Natural killer cell (primary cell): ENCODE data around the gene DOHH. TPM values are rescaled to one million over a fixed set of nuclear protein-coding genes. Genes with fewer than 3 reads are reported as not detected.

Source experiments
- ATAC-seq, 3 donors: fragments of 150-1000 bp in 2 of 3; fragments of 200-7000 bp in 1 of 3; cut with Tn5 transposase; 1 replicate in 1 of 3; 2 replicates in 2 of 3; pipeline ENCODE4 v1.10.0; 2021; ENCODE audit warnings: mild to moderate bottlenecking in 2 of 3, moderate library complexity in 2 of 3
- DNase-seq, 2 donors: peaks; one replicate each; pipeline versions ENCODE4 v3.0.0 to v3.0.0-alpha.2; 2013 to 2021; ENCODE audit warnings: mixed read lengths in 1 of 2
- H3K27ac ChIP-seq: one replicate; pipeline ENCODE4 v1.5.1; 2013; ENCODE audit warnings: mild to moderate bottlenecking, low read length
- H3K27me3 ChIP-seq: one replicate; pipeline ENCODE4 v1.6.1; 2013; ENCODE audit warnings: low read length; ENCODE audit not compliant: control insufficient read depth, insufficient read depth
- H3K36me3 ChIP-seq: one replicate; pipeline ENCODE4 v1.6.1; 2013; ENCODE audit warnings: low read length; ENCODE audit not compliant: control insufficient read depth, insufficient read depth
- H3K4me1 ChIP-seq: one replicate; pipeline ENCODE4 v1.6.1; 2013; ENCODE audit warnings: low read length; ENCODE audit not compliant: control insufficient read depth, insufficient read depth
- H3K4me3 ChIP-seq: one replicate; pipeline ENCODE4 v1.5.1; 2013; ENCODE audit warnings: low read length
- H3K9me3 ChIP-seq: one replicate; pipeline ENCODE4 v1.6.1; 2013; ENCODE audit warnings: low read length; ENCODE audit not compliant: control insufficient read depth, insufficient read depth
- H3K27ac Mint-ChIP-seq, 2 donors: one replicate each; pipeline ENCODE4 v1.8.0; 2022; ENCODE audit warnings: mild to moderate bottlenecking in 2 of 2, mixed read lengths in 2 of 2, moderate library complexity in 1 of 2
- H3K27me3 Mint-ChIP-seq, 2 donors: one replicate each; pipeline ENCODE4 v1.8.0; 2022; ENCODE audit warnings: low read depth in 2 of 2, mixed read lengths in 2 of 2
- H3K36me3 Mint-ChIP-seq: one replicate; pipeline ENCODE4 v1.8.0; 2022; ENCODE audit warnings: mixed read lengths
- H3K4me1 Mint-ChIP-seq, 2 donors: one replicate each; pipeline ENCODE4 v1.8.0; 2022; ENCODE audit warnings: mixed read lengths in 2 of 2
- H3K4me3 Mint-ChIP-seq: one replicate; pipeline ENCODE4 v1.8.0; 2022; ENCODE audit warnings: mild to moderate bottlenecking, moderate library complexity, mixed read lengths
- H3K9me3 Mint-ChIP-seq, 2 donors: one replicate each; pipeline ENCODE4 v1.8.0; 2022; ENCODE audit warnings: mixed read lengths in 2 of 2
- WGBS: methylation state at CpG from one replicate; pipeline ENCODE4 v1.1.7; 2013; ENCODE audit warnings: missing lambda C conversion rate; ENCODE audit not compliant: insufficient coverage; 5-methylcytosine and 5-hydroxymethylcytosine counted together
- intact Hi-C: fragments of 100-400 bp; cut with micrococcal nuclease; formaldehyde crosslinking; loops from one replicate; pipeline ENCODE4 v1.14.2; 2022
- total RNA-seq, 4 donors: library from RNA; stranded (reverse); fragments of 120-200 nt in 1 of 4; gene quantifications; one replicate each; pipeline versions ENCODE4 v1.2.3 to v1.2.4, GENCODE V29; 2013 to 2022
- TF ChIP-seq, protein P1 (sequence below): fragments of 200-600 bp; IDR thresholded peaks from one replicate; pipeline ENCODE4 v1.8.0; 2022; ENCODE audit warnings: antibody characterized with exemption

Gene DOHH
- total RNA-seq, 3 donors from 2014 or later (not counting 1 experiment from before 2014, with no cell fraction given), result 4.5 to 5.9 (median 4.6) TPM

DNA sequence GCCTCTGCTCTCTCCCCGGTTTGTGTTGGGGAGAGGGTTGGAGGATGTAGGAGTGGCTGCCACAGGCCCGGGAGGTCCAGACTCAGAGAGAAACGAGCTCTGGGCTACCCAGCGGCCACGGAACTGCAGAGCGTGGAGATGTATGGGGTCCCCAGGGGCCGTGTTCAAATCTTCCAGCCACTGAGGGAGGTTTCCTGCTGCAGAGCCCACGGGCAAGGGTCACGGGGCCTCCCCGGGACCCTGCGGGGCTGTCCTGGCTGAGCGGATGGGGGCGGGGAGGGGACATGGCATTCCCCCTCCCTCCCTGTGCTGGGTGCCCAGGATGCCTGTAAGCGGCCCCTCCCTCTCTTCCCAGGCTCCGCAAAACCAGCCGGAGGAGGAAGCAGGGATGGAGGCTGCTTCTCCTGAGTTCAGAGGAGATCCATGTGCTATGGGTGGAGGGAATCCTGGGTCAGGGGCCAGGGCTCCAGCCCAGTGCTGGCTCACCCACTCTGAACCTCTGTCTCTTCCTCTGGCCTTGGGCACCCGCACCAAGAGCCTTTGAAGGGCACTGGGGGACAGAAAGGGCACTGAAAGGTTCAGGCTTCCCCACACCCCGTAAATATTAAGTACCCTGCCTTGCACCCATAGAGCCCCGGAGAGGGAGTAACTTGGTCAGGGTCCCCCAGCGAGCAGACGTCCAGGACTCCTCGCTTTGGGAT lies 42.8 kb downstream of the DOHH start:
- Histone ChIP-seq H3K36me3 (peaks cover 9% of the 10 kb centered on the region), H3K4me1 (peaks cover 4% of the 10 kb centered on the region), H3K27ac (no peak overlapping the region), H3K4me3 (no peak overlapping the region), H3K27me3 (no peaks in the 10 kb centered on the region), H3K9me3 (no peaks in the 10 kb centered on the region)
- intact Hi-C loops, result no loop called here
- 77% methylated on average over 22 of the region's 22 CpGs for WGBS
- Mint-ChIP-seq H3K36me3 (no peaks in the 10 kb centered on the region), H3K27me3 (no peaks in the 10 kb centered on the region), H3K4me1 (peaks cover 0 to 13% of the 10 kb centered on the region in 2 donors), H3K9me3 (no peaks in the 10 kb centered on the region), H3K4me3 (no peak overlapping the region), H3K27ac (no peak overlapping the region)
- no peak for ATAC-seq
- DNase-seq, result no peak
- TF ChIP-seq, protein P1, sequence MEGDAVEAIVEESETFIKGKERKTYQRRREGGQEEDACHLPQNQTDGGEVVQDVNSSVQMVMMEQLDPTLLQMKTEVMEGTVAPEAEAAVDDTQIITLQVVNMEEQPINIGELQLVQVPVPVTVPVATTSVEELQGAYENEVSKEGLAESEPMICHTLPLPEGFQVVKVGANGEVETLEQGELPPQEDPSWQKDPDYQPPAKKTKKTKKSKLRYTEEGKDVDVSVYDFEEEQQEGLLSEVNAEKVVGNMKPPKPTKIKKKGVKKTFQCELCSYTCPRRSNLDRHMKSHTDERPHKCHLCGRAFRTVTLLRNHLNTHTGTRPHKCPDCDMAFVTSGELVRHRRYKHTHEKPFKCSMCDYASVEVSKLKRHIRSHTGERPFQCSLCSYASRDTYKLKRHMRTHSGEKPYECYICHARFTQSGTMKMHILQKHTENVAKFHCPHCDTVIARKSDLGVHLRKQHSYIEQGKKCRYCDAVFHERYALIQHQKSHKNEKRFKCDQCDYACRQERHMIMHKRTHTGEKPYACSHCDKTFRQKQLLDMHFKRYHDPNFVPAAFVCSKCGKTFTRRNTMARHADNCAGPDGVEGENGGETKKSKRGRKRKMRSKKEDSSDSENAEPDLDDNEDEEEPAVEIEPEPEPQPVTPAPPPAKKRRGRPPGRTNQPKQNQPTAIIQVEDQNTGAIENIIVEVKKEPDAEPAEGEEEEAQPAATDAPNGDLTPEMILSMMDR, result no peak

DNA sequence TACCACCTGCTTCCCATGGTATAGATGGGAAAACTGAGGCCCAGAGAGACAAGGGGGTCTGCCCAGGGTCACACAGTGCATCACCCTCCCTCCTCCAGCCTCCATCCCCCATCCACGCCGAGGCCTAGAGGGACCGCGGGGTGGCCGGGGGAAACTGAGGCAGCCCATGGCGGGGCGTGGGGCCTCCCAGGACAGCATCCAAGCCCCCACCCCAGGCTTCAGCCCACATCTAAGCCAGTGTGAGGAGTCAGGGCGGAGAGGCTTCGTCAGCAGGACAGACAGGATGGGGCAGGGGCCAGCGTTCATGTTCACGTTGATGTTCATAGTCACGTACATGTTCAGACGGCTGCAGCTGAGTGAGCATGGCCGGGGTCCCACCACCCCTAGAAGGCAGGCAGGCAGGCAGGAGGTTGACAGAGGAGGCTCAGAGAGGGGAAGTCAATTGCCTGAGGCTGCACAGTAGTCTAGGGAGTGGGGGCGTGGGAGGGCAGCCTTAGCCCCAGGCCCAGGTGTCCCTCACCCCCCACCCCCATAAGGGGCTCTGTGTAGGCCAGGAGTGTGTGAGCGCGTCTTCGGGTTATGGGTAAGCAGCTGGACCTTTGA lies 43.4 kb downstream of the DOHH start:
- ATAC-seq (no peak), DNase-seq (no peak)
- peaks cover 4% of the 10 kb centered on the region for H3K4me1 ChIP-seq
- H3K4me3 ChIP-seq, result no peak overlapping the region
- WGBS, result 96% methylated on average over 17 of the region's 18 CpGs
- TF ChIP-seq, protein P1, result no peak
- peaks cover 16% of the 10 kb centered on the region for H3K36me3 ChIP-seq
- peaks cover 0 to 13% of the 10 kb centered on the region in 2 donors for H3K4me1 Mint-ChIP-seq
- no peaks in the 10 kb centered on the region for H3K9me3 ChIP-seq
- no peak overlapping the region for H3K27ac ChIP-seq
- no peaks in the 10 kb centered on the region for H3K27me3 ChIP-seq
- H3K4me3 Mint-ChIP-seq, result no peak overlapping the region
- no peak overlapping the region for H3K27ac Mint-ChIP-seq
- no peaks in the 10 kb centered on the region for H3K36me3 Mint-ChIP-seq
- H3K9me3 Mint-ChIP-seq, result no peaks in the 10 kb centered on the region
- intact Hi-C loops, result no loop called here
- H3K27me3 Mint-ChIP-seq, result no peaks in the 10 kb centered on the region

DNA sequence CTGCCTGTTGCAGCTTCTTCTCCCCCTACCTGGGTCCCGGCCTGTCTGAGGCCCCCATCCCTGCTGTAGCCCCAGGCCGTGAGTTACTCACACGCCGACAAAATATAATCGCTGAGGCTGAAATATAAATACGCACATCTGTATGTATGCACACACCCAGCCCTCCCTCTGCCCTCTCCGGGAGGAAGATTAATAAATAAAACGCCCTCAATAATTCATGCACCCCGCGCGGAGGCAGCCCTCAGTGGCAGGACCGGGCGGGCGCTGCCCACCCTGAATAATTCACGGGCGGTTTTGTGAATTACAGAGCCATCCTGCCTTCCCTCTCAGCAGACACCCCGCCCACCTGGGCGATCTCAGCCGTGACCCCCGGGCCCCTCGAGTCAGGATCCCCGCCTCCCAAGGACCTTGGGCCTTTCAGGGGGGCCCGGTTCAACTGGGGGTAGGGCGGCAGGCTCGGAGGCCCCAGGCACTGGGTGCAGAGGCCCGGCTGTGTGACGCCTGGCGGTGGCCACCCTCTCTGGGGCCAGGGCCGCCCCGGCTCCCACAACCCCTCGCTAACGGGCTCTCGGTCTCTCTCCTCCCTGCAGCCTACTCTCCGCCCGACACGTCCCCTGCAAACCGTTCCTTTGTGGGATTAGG lies 44.4 kb downstream of the DOHH start:
- DNase-seq (no peak), ATAC-seq (no peak)
- no peak overlapping the region for H3K27ac ChIP-seq
- H3K9me3 Mint-ChIP-seq, result no peaks in the 10 kb centered on the region
- TF ChIP-seq, protein P1, result no peak
- H3K4me1 Mint-ChIP-seq, result peaks cover 0 to 13% of the 10 kb centered on the region in 2 donors
- H3K27me3 Mint-ChIP-seq, result no peaks in the 10 kb centered on the region
- peaks cover 16% of the 10 kb centered on the region for H3K36me3 ChIP-seq
- H3K9me3 ChIP-seq, result no peaks in the 10 kb centered on the region
- peaks cover 4% of the 10 kb centered on the region for H3K4me1 ChIP-seq
- H3K27me3 ChIP-seq, result no peaks in the 10 kb centered on the region
- H3K36me3 Mint-ChIP-seq, result no peaks in the 10 kb centered on the region
- H3K4me3 ChIP-seq, result no peak overlapping the region
- 94% methylated on average over 37 of the region's 37 CpGs for WGBS
- no peak overlapping the region for H3K4me3 Mint-ChIP-seq
- intact Hi-C loops, result no loop called here
- no peak overlapping the region for H3K27ac Mint-ChIP-seq
